OCI-LY3 (cell line): ENCODE data around the gene FKRP.
A peak's percentile ranks its signal among the peaks of the same experiment; 100 is the strongest.

Source experiments
- H2AFZ ChIP-seq: fragments of 200-600, 300-600 bp; shearing (Covaris generic); 2 replicates; pipeline ENCODE4 v1.6.0; 2014; ENCODE audit warnings: antibody characterized with exemption, low read depth, low read length
- H3K27ac ChIP-seq: fragments of 200-600, 300-600 bp; sonication (generic); 2 replicates; pipeline ENCODE4 v1.5.1; 2014; ENCODE audit warnings: mild to moderate bottlenecking, low read length, moderate library complexity, mixed read lengths
- H3K27me3 ChIP-seq: fragments of 200-600, 300-600 bp; sonication (generic); 2 replicates; pipeline ENCODE4 v1.6.1; 2014; ENCODE audit warnings: low read depth, low read length, mixed read lengths
- H3K36me3 ChIP-seq: fragments of 200-600, 300-600 bp; sonication (generic); replicated peaks from 2 replicates; pipeline ENCODE3; 2014; ENCODE audit warnings: low read depth, low read length, mixed read lengths
- H3K4me1 ChIP-seq: fragments of 300-600, 200-600 bp; sonication (generic); 2 replicates; pipeline ENCODE4 v1.6.1; 2014; ENCODE audit warnings: low read length, mixed read lengths
- H3K4me2 ChIP-seq: fragments of 200-600, 300-600 bp; sonication (generic); 2 replicates; pipeline ENCODE4 v1.6.1; 2014; ENCODE audit warnings: low read length, mixed read lengths
- H3K4me3 ChIP-seq: fragments of 300-600, 200-600 bp; sonication (generic); 2 replicates; pipeline ENCODE4 v1.5.1; 2014; ENCODE audit warnings: antibody characterized with exemption, mild to moderate bottlenecking, low read length, moderate library complexity
- H3K79me2 ChIP-seq: fragments of 300-600, 200-600 bp; shearing (Covaris generic); 2 replicates; pipeline ENCODE4 v1.6.1; 2014; ENCODE audit warnings: mild to moderate bottlenecking, low read length, mixed read lengths
- H3K9ac ChIP-seq: fragments of 300-600, 200-600 bp; shearing (Covaris generic); 2 replicates; pipeline ENCODE4 v1.6.0; 2014; ENCODE audit warnings: mild to moderate bottlenecking, low read length, moderate library complexity
- H3K9me3 ChIP-seq: fragments of 200-600, 300-600 bp; shearing (Covaris generic); 2 replicates; pipeline ENCODE4 v1.6.1; 2014; ENCODE audit warnings: low read length, mixed read lengths; ENCODE audit not compliant: insufficient read depth
- H4K20me1 ChIP-seq: fragments of 200-600, 300-600 bp; sonication (generic); 2 replicates; pipeline ENCODE4 v1.6.1; 2016; ENCODE audit warnings: low read length, mixed read lengths; ENCODE audit not compliant: insufficient read depth
- EZH2phosphoT487 ChIP-seq: fragments of 200-600 bp; shearing (Covaris generic); IDR thresholded peaks from 2 replicates; pipeline ENCODE4 v1.6.1; 2018; ENCODE audit warnings: antibody characterized with exemption, mixed run types, low read depth
- TF ChIP-seq, protein P1 (sequence below): fragments of 200-600, 300-600 bp; sonication (generic); IDR thresholded peaks from 2 replicates; pipeline ENCODE4 v1.5.1; 2014; ENCODE audit warnings: antibody characterized with exemption, low read length, low read depth

FKRP gene

DNA sequence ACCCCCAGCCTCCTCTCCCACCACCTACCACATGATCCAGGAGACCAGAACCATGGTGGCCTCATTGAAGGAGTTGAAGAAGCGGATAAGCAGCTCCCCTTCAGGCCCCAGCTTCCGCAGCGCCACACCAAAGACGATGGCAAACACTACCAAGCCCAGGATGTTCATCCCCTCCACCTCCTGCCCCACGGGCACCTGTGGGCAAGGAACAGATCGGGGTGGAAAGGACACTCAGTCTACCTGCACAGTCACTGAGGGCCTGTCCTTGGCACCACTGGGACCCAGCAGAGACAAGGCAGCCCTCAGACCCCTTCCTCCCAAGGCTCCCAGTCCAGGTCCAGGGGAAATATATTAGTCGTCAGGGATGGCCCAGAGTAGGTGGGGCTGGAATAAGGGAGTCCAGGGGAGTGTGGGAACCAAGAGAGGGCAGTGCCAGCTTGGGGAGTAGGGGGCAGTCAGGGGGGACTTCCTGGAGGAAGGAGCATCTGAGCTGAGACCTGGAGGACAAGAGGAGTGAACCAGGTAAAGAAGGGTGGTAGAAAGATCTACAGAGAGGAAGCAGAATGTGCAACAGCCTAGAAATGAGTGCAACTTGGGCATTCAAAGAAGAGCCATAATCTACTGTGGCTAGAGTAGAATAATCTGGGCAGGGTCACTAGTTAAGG, 36.6 kb downstream of the FKRP start:
- Histone ChIP-seq H3K79me2 (peaks cover 85% of the 10 kb centered on the region), H3K4me2 (no peak overlapping the region), H3K4me1 (peaks cover 21% of the 10 kb centered on the region), H3K27ac (no peak overlapping the region), H4K20me1 (peaks cover 77% of the 10 kb centered on the region), H3K9ac (no peak overlapping the region), H3K4me3 (no peak overlapping the region), H3K27me3 (no peaks in the 10 kb centered on the region), H3K9me3 (no peaks in the 10 kb centered on the region), H2AFZ (no peak overlapping the region), H3K36me3 (peaks cover 77% of the 10 kb centered on the region)
- TF ChIP-seq, protein P1, sequence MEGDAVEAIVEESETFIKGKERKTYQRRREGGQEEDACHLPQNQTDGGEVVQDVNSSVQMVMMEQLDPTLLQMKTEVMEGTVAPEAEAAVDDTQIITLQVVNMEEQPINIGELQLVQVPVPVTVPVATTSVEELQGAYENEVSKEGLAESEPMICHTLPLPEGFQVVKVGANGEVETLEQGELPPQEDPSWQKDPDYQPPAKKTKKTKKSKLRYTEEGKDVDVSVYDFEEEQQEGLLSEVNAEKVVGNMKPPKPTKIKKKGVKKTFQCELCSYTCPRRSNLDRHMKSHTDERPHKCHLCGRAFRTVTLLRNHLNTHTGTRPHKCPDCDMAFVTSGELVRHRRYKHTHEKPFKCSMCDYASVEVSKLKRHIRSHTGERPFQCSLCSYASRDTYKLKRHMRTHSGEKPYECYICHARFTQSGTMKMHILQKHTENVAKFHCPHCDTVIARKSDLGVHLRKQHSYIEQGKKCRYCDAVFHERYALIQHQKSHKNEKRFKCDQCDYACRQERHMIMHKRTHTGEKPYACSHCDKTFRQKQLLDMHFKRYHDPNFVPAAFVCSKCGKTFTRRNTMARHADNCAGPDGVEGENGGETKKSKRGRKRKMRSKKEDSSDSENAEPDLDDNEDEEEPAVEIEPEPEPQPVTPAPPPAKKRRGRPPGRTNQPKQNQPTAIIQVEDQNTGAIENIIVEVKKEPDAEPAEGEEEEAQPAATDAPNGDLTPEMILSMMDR, result no peak
- TF ChIP-seq EZH2phosphoT487, result no peak

DNA sequence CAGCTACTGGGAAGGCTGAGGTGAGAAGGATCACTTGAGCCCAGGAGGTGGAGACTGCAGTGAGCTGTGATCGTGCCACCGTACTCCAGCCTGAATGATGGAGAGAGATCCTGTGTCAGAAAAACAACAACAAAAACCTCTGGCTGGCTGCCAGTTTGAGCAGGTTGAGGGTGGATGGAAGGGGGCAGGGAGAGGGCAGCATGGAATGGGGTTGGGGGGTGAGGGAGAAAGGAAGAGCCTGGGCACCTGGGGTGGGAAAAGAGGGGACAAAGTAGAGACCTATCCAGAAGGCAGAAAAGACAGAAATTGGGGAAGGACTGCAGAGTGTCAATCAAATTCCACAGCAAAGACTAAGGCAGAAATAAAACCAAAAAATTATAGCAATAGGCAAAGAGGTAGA, 37.8 kb downstream of the FKRP start:
- Histone ChIP-seq H3K79me2 (peaks cover 92% of the 10 kb centered on the region), H3K27ac (peak overlapping the region; percentile 88), H2AFZ (no peak overlapping the region), H3K9me3 (no peaks in the 10 kb centered on the region), H3K4me3 (peak overlapping the region; percentile 89), H3K4me2 (peak overlapping the region; percentile 82), H4K20me1 (peaks cover 65% of the 10 kb centered on the region), H3K9ac (peak overlapping the region; percentile 99), H3K4me1 (peaks cover 21% of the 10 kb centered on the region), H3K36me3 (peaks cover 66% of the 10 kb centered on the region), H3K27me3 (no peaks in the 10 kb centered on the region)
- TF ChIP-seq EZH2phosphoT487, result no peak
- TF ChIP-seq, protein P1, result no peak

DNA sequence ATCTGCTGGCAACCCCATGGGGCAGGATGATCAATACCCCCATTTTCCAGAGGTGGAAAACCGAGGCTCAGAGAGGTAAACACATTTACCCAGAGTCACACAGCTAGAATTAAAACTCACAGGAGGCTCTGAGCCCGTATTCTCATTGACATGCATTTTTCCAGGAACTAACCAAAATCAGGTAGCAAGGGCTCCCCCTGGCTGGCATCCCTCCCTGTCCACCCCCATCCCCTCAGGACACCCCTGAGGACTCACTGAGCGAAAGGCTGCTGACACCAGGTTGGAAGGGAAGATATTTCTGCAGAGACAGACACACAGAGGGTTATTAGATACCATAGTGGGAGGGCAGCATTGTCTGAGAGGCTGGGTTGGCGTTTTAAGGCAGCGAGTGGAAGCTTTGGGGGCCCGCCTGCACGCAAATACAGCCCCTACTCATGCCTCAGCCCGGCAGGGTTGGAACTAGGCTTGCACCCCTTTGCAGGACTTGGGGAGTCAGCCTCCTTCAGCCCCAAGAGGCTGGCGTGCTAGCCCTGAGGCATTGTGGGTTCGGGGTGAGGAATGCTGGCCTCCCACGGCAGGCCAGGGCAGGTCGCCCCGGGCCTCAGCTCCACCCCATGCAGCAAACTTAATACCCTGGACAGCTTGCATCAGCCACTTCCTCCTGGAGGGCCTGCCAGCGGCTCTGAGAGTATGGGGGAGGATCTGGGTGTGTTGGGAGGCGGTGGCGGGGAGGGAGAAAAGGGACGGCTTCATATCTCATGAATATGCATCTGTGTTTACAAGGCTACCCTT, 38.6 kb downstream of the FKRP start:
- Histone ChIP-seq H3K27ac (peak overlapping the region; percentile 88), H2AFZ (no peak overlapping the region), H3K9me3 (no peaks in the 10 kb centered on the region), H3K9ac (peak overlapping the region; percentile 99), H3K4me1 (peaks cover 27% of the 10 kb centered on the region), H3K79me2 (peaks cover 85% of the 10 kb centered on the region), H3K4me3 (peak overlapping the region; percentile 89), H3K27me3 (0 out of 2 replicates have a peak, but pooled peaks cover 3% of the 10 kb centered on the region), H4K20me1 (peaks cover 58% of the 10 kb centered on the region), H3K4me2 (peak overlapping the region; percentile 82), H3K36me3 (peaks cover 60% of the 10 kb centered on the region)
- no peak for TF ChIP-seq EZH2phosphoT487
- TF ChIP-seq, protein P1, result peak; percentile 64
